Measurements from ENCODE around the gene KCNJ6. TPM values are rescaled to one million over a fixed set of nuclear protein-coding genes. Genes with fewer than 3 reads are reported as not detected.

Gene KCNJ6
- total and polyA plus RNA-seq, 7 donors = under 0.01 to 0.01 TPM; not detected in 5

DNA sequence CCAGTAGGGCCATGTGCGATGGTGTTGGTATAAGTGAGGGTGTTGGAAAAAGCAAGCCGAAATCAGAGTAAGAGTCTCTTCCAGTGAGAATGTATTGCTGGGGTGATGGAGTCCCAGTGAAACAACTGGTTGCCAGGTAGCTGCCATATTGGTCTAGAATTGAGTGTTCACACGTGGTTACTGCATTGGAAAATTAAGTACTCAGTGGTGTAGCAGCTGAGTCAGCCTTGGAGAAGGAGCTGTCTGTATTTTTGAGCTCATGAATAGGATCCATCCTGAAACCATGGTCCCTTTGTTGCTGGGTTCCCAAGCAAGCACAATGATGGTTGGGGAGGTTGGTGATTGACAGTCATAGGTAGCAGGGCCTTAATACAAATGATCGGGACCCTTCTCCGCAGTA lies 314.3 kb downstream of the KCNJ6 start:
- TF ChIP-seq CTCF (IDR thresholded peaks at IDR 0.05) = no peak
- intact Hi-C loops (cut with DNase I) = no loop called here
- Histone ChIP-seq H3K9me3 (no peaks in the 10 kb centered on the region), H3K4me1 (no peaks in the 10 kb centered on the region), H3K27ac (no peak overlapping the region), H3K27me3 (ENCODE audit: insufficient read depth in 3 of 3, low read length in 2 of 3) (no peaks in the 10 kb centered on the region), H3K4me3 (no peak overlapping the region), H3K36me3 (ENCODE audit: insufficient read depth in 1 of 2, low read depth in 1 of 2) (no peaks in the 10 kb centered on the region)
- DNase-seq (no peak), ATAC-seq (no peak)
- WGBS, 3 donors = 90 to 93% (median 92%) methylated on average over 5 of the region's 5 CpGs

DNA sequence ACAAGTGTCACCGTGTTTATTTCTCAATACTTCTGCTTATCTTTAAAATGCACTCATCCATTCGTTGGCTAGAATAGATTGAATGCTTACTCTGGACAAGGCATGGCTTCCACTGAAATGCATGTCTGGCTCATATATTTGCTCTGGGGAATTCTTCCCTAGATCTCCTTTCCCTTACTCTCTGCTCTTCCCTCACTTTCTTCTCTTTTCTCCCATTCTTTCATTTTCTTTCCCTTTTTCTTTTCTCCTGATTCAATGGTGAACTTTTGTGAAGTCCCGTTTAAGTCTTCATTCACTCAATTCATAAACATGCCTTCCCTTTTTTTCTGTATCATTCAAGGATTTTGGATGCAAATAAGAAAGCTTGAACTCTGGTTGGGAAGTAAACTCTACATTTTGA lies 315.2 kb downstream of the KCNJ6 start:
- Histone ChIP-seq H3K27ac (no peak overlapping the region), H3K4me1 (no peaks in the 10 kb centered on the region), H3K36me3 (ENCODE audit: insufficient read depth in 1 of 2, low read depth in 1 of 2) (no peaks in the 10 kb centered on the region), H3K9me3 (no peaks in the 10 kb centered on the region), H3K27me3 (ENCODE audit: insufficient read depth in 3 of 3, low read length in 2 of 3) (no peaks in the 10 kb centered on the region), H3K4me3 (no peak overlapping the region)
- WGBS, 3 donors = 85 to 88% (median 86%) methylated on average over 3 of the region's 3 CpGs
- TF ChIP-seq CTCF (IDR thresholded peaks at IDR 0.05) = no peak
- no peak for ATAC-seq
- DNase-seq = no peak
- intact Hi-C loops (cut with DNase I) = no loop called here

- no peaks in the 10 kb centered on the region for H3K27me3 ChIP-seq (ENCODE audit: insufficient read depth in 3 of 3, low read length in 2 of 3)
- 95 to 98% (median 96%) methylated on average over 8 of the region's 8 CpGs for WGBS, 3 donors
- no peak overlapping the region for H3K27ac ChIP-seq
- DNase-seq = no peak
- H3K4me1 ChIP-seq = no peaks in the 10 kb centered on the region
- H3K4me3 ChIP-seq = no peak overlapping the region
- intact Hi-C loops (cut with DNase I) = no loop called here
- no peaks in the 10 kb centered on the region for H3K9me3 ChIP-seq
- no peaks in the 10 kb centered on the region for H3K36me3 ChIP-seq (ENCODE audit: insufficient read depth in 1 of 2, low read depth in 1 of 2)
- ATAC-seq = no peak
- no peak for TF ChIP-seq CTCF (IDR thresholded peaks at IDR 0.05)
These were observed 320.3 kb downstream of the KCNJ6 start for GRCh38 chr21:37595944-37596343.

- Histone ChIP-seq H3K27me3 (ENCODE audit: insufficient read depth in 3 of 3, low read length in 2 of 3) (no peaks in the 10 kb centered on the region), H3K4me3 (no peak overlapping the region), H3K27ac (no peak overlapping the region), H3K9me3 (no peaks in the 10 kb centered on the region), H3K4me1 (no peaks in the 10 kb centered on the region), H3K36me3 (ENCODE audit: insufficient read depth in 1 of 2, low read depth in 1 of 2) (no peaks in the 10 kb centered on the region)
- DNase-seq = no peak
- 72 to 84% (median 78%) methylated on average over 15 of the region's 15 CpGs for WGBS, 3 donors
- no peak for ATAC-seq
- intact Hi-C loops (cut with DNase I) = no loop called here
- no peak for TF ChIP-seq CTCF (IDR thresholded peaks at IDR 0.05)
These were observed 321.7 kb downstream of the KCNJ6 start for GRCh38 chr21:37594472-37594951.

- ATAC-seq (no peak), DNase-seq (no peak)
- 53 to 65% (median 54%) methylated on average over 19 of the region's 19 CpGs for WGBS, 3 donors
- H3K27ac ChIP-seq = no peak overlapping the region
- no peaks in the 10 kb centered on the region for H3K27me3 ChIP-seq (ENCODE audit: insufficient read depth in 3 of 3, low read length in 2 of 3)
- intact Hi-C loops (cut with DNase I) = no loop called here
- H3K4me3 ChIP-seq = no peak overlapping the region
- no peaks in the 10 kb centered on the region for H3K9me3 ChIP-seq
- no peaks in the 10 kb centered on the region for H3K36me3 ChIP-seq (ENCODE audit: insufficient read depth in 1 of 2, low read depth in 1 of 2)
- H3K4me1 ChIP-seq = no peaks in the 10 kb centered on the region
- no peak for TF ChIP-seq CTCF (IDR thresholded peaks at IDR 0.05)
These were observed 322.4 kb downstream of the KCNJ6 start for GRCh38 chr21:37593740-37594471.
